A673 (cell line): Measurements from ENCODE around the gene ACSL1.

ENCODE experiments used
- CTCF ChIP-seq: fragments of 300-800, 200-600 bp; sonication (generic); conservative IDR thresholded peaks from 2 replicates; pipeline ENCODE4 v1.5.1; 2017; ENCODE audit warnings: low read depth, mild to moderate bottlenecking, antibody characterized with exemption, low read length, moderate library complexity, mixed read lengths
- EZH2 ChIP-seq: fragments of 200-600 bp; sonication (generic); IDR thresholded peaks from 2 replicates; pipeline ENCODE4 v1.6.1; 2017; ENCODE audit warnings: borderline replicate concordance, low read depth, mild to moderate bottlenecking, mixed read lengths, antibody characterized with exemption, low read length; ENCODE audit not compliant: poor library complexity, severe bottlenecking

DNA sequence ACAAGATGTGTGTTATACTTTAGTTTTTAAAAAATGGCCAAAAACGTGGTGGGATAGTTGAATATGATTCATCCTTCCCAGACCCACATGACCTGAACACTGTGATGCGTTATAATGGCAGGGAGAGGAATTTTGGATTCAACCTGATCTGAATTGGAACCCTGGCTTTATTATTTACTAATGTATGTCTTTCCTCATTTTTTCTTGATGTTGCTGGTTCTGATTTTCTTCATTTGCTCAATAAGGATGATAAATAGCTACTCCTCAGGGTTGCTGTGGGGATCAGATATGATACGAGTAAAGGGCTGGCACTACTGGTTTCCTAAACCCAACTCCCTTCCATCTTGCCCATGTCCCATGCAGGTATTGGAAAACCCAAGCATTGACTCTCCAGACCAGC is 24.2 kb upstream of the ACSL1 start:
- TF ChIP-seq CTCF (no peak), EZH2 (no peak)
